Immature natural killer cell (primary cell): ENCODE measurements around the gene CYP2B6. TPM values are rescaled to one million over a fixed set of nuclear protein-coding genes. Genes with fewer than 3 reads are reported as not detected.
"Not testable (repeated sequence)": the region's sequence is repeated elsewhere in the genome, so short reads cannot be mapped to it uniquely, and the experiment has no call there.

Experiments
- DNase-seq, 3 donors: peaks; one replicate each; pipeline ENCODE4 v3.0.0; 2022; ENCODE audit warnings: mixed read lengths in 1 of 3
- H3K27ac Mint-ChIP-seq, 6 donors: one replicate each; pipeline ENCODE4 v1.8.0; 2020; ENCODE audit warnings: mixed read lengths in 6 of 6, mild to moderate bottlenecking in 5 of 6, inconsistent platforms in 4 of 6, moderate library complexity in 3 of 6
- H3K27me3 Mint-ChIP-seq, 3 donors: one replicate each; pipeline ENCODE4 v1.8.0; 2020 to 2021; ENCODE audit warnings: low read depth in 3 of 3, mild to moderate bottlenecking in 3 of 3, mixed read lengths in 3 of 3, moderate library complexity in 3 of 3, inconsistent platforms in 1 of 3
- H3K36me3 Mint-ChIP-seq, 3 donors: one replicate each; pipeline ENCODE4 v1.8.0; 2020; ENCODE audit warnings: mixed read lengths in 3 of 3, inconsistent platforms in 2 of 3, mild to moderate bottlenecking in 2 of 3
- H3K4me1 Mint-ChIP-seq, 2 donors: one replicate each; pipeline ENCODE4 v1.8.0; 2020; ENCODE audit warnings: inconsistent platforms in 2 of 2, mild to moderate bottlenecking in 2 of 2, mixed read lengths in 2 of 2, moderate library complexity in 1 of 2
- H3K4me3 Mint-ChIP-seq, 5 donors: one replicate each; pipeline ENCODE4 v1.8.0; 2020; ENCODE audit warnings: mild to moderate bottlenecking in 5 of 5, mixed read lengths in 5 of 5, inconsistent platforms in 3 of 5, moderate library complexity in 3 of 5
- H3K9me3 Mint-ChIP-seq, 6 donors: one replicate each; pipeline ENCODE4 v1.8.0; 2020; ENCODE audit warnings: mild to moderate bottlenecking in 6 of 6, mixed read lengths in 6 of 6, inconsistent platforms in 4 of 6, moderate library complexity in 3 of 6
- polyA plus RNA-seq, 3 donors: library from polyadenylated mRNA; unstranded; fragments of 300-500 nt; fragmentation: Illumina TruSeq; gene quantifications; one replicate each; pipeline ENCODE4 v1.2.3, GENCODE V29; 2021

Gene CYP2B6
- polyA plus RNA-seq, 3 donors from 2014 or later = not detected

GRCh38 chr19:41000310-41000737 is 9.2 kb downstream of the CYP2B6 start:
- Mint-ChIP-seq H3K4me1 (no peaks in the 10 kb centered on the region), H3K27ac (no peak overlapping the region), H3K27me3 (peaks cover 7 to 8% (median 8%) of the 10 kb centered on the region in 3 donors), H3K4me3 (no peak overlapping the region), H3K9me3 (peaks cover 0 to 4% (median 0%) of the 10 kb centered on the region in 6 donors), H3K36me3 (no peaks in the 10 kb centered on the region)
- no peak for DNase-seq

GRCh38 chr19:41001243-41001971 is 10.3 kb downstream of the CYP2B6 start:
- no peak overlapping the region for H3K27ac Mint-ChIP-seq
- DNase-seq = no peak
- no peaks in the 10 kb centered on the region for H3K36me3 Mint-ChIP-seq
- H3K27me3 Mint-ChIP-seq = peaks cover 4 to 11% (median 8%) of the 10 kb centered on the region in 3 donors
- no peaks in the 10 kb centered on the region for H3K4me1 Mint-ChIP-seq
- H3K4me3 Mint-ChIP-seq = no peak overlapping the region
- H3K9me3 Mint-ChIP-seq = peaks cover 0 to 4% (median 0%) of the 10 kb centered on the region in 6 donors

GRCh38 chr19:41003656-41004055 is 12.6 kb downstream of the CYP2B6 start:
- not testable (repeated sequence) for H3K4me1 Mint-ChIP-seq, H3K4me3 Mint-ChIP-seq, H3K9me3 Mint-ChIP-seq, H3K36me3 Mint-ChIP-seq, H3K27ac Mint-ChIP-seq, DNase-seq
- peaks cover 6 to 16% (median 8%) of the 10 kb centered on the region in 3 donors for H3K27me3 Mint-ChIP-seq

GRCh38 chr19:41009700-41010235 is 18.7 kb downstream of the CYP2B6 start:
- Mint-ChIP-seq H3K4me1 (no peaks in the 10 kb centered on the region), H3K36me3 (no peaks in the 10 kb centered on the region), H3K27ac (no peak overlapping the region), H3K9me3 (no peaks in the 10 kb centered on the region), H3K27me3 (peaks cover 5 to 26% (median 13%) of the 10 kb centered on the region in 3 donors), H3K4me3 (no peak overlapping the region)
- DNase-seq = no peak

GRCh38 chr19:41013359-41013758 is 22.3 kb downstream of the CYP2B6 start:
- Mint-ChIP-seq H3K27me3 (peaks cover 3 to 15% (median 13%) of the 10 kb centered on the region in 3 donors), H3K36me3 (no peaks in the 10 kb centered on the region), H3K9me3 (no peaks in the 10 kb centered on the region), H3K4me3 (no peak overlapping the region), H3K27ac (no peak overlapping the region), H3K4me1 (peaks cover 0 to 4% of the 10 kb centered on the region in 2 donors)
- DNase-seq = no peak

- no peak overlapping the region for H3K4me3 Mint-ChIP-seq
- H3K36me3 Mint-ChIP-seq = no peaks in the 10 kb centered on the region
- no peaks in the 10 kb centered on the region for H3K9me3 Mint-ChIP-seq
- peaks cover 0 to 4% of the 10 kb centered on the region in 2 donors for H3K4me1 Mint-ChIP-seq
- no peak for DNase-seq
- H3K27me3 Mint-ChIP-seq = peaks cover 3 to 15% (median 12%) of the 10 kb centered on the region in 3 donors
- peak overlapping the region in 1 of 6 donors; percentile 1 for H3K27ac Mint-ChIP-seq
Observed at GRCh38 chr19:41014643-41015042, 23.6 kb downstream of the CYP2B6 start.

- peaks cover 0 to 4% of the 10 kb centered on the region in 2 donors for H3K4me1 Mint-ChIP-seq
- peaks cover 0 to 14% (median 7%) of the 10 kb centered on the region in 3 donors for H3K27me3 Mint-ChIP-seq
Observed at GRCh38 chr19:41016488-41017071, 25.5 kb downstream of the CYP2B6 start.

GRCh38 chr19:41018736-41019290 is 27.7 kb downstream of the CYP2B6 start:
- H3K36me3 Mint-ChIP-seq = no peaks in the 10 kb centered on the region
- DNase-seq = no peak
- H3K9me3 Mint-ChIP-seq = no peaks in the 10 kb centered on the region
- H3K27me3 Mint-ChIP-seq = peaks cover 0 to 16% (median 7%) of the 10 kb centered on the region in 3 donors
- no peak overlapping the region for H3K27ac Mint-ChIP-seq
- H3K4me1 Mint-ChIP-seq = peaks cover 0 to 4% of the 10 kb centered on the region in 2 donors
- H3K4me3 Mint-ChIP-seq = no peak overlapping the region

More at GRCh38 chr19:41016488-41017071, 25.5 kb downstream of the CYP2B6 start:
- Mint-ChIP-seq H3K36me3 (no peaks in the 10 kb centered on the region), H3K4me3 (no peak overlapping the region), H3K27ac (no peak overlapping the region), H3K9me3 (no peaks in the 10 kb centered on the region)
- no peak for DNase-seq

- peaks cover 0 to 17% (median 7%) of the 10 kb centered on the region in 3 donors for H3K27me3 Mint-ChIP-seq
- peaks cover 0 to 4% of the 10 kb centered on the region in 2 donors for H3K4me1 Mint-ChIP-seq
- DNase-seq = no peak
- H3K27ac Mint-ChIP-seq = no peak overlapping the region
- H3K36me3 Mint-ChIP-seq = no peaks in the 10 kb centered on the region
- no peaks in the 10 kb centered on the region for H3K9me3 Mint-ChIP-seq
- H3K4me3 Mint-ChIP-seq = no peak overlapping the region
Observed at GRCh38 chr19:41019346-41019745, 28.3 kb downstream of the CYP2B6 start.

GRCh38 chr19:41023193-41023592 is 32.1 kb downstream of the CYP2B6 start:
- Mint-ChIP-seq H3K27ac (no peak overlapping the region), H3K27me3 (peaks cover 4 to 14% (median 5%) of the 10 kb centered on the region in 3 donors), H3K36me3 (no peaks in the 10 kb centered on the region), H3K4me3 (no peak overlapping the region), H3K9me3 (no peaks in the 10 kb centered on the region), H3K4me1 (no peaks in the 10 kb centered on the region)
- DNase-seq = no peak

- Mint-ChIP-seq H3K36me3 (no peaks in the 10 kb centered on the region), H3K27ac (no peak overlapping the region), H3K27me3 (peaks cover 4 to 14% (median 5%) of the 10 kb centered on the region in 3 donors), H3K9me3 (peaks cover 0 to 2% (median 0%) of the 10 kb centered on the region in 6 donors), H3K4me3 (no peak overlapping the region), H3K4me1 (no peaks in the 10 kb centered on the region)
- DNase-seq = no peak
Observed at GRCh38 chr19:41025411-41025810, 34.3 kb downstream of the CYP2B6 start.

GRCh38 chr19:41025871-41026270 is 34.8 kb downstream of the CYP2B6 start:
- Mint-ChIP-seq H3K27ac (no peak overlapping the region), H3K4me1 (no peaks in the 10 kb centered on the region), H3K27me3 (peaks cover 4 to 14% (median 5%) of the 10 kb centered on the region in 3 donors), H3K36me3 (no peaks in the 10 kb centered on the region), H3K4me3 (no peak overlapping the region), H3K9me3 (peaks cover 0 to 2% (median 0%) of the 10 kb centered on the region in 6 donors)
- DNase-seq = no peak

- H3K27ac Mint-ChIP-seq = no peak overlapping the region
- no peak overlapping the region for H3K4me3 Mint-ChIP-seq
- no peak for DNase-seq
- peaks cover 0 to 2% (median 0%) of the 10 kb centered on the region in 6 donors for H3K9me3 Mint-ChIP-seq
- peaks cover 0 to 2% of the 10 kb centered on the region in 2 donors for H3K4me1 Mint-ChIP-seq
- H3K36me3 Mint-ChIP-seq = no peaks in the 10 kb centered on the region
- peaks cover 5 to 12% (median 6%) of the 10 kb centered on the region in 3 donors for H3K27me3 Mint-ChIP-seq
Observed at GRCh38 chr19:41027273-41027967, 36.3 kb downstream of the CYP2B6 start.
